ENCODE results near the gene EGR4. TPM values are rescaled to one million over a fixed set of nuclear protein-coding genes. Genes with fewer than 3 reads are reported as not detected.
A peak's percentile ranks its signal among the peaks of the same experiment; 100 is the strongest.

EGR4 gene
- total RNA-seq, 1 experiment from 2014 or later = 0.75 TPM

DNA sequence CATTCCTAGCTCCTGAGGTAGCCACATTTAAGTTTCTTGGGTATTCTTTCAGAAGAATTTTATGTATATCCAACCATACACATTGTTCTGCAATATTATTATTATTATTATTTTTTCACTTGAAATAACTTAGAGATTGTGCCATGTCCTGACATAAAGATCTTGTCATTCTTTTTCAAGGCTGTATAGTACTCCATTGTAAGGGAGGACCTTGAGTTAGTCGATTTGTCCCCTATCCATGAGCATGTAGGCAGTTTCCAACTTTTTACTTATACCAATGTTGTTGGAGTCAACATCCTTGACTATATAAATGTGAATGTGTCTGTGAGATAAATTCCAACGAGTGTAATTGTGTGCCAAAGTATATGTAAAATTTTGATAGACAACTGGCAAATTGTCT, 891 bp upstream of the EGR4 start:
- Histone ChIP-seq H3K4me3 (ENCODE audit: low read length) (no peak overlapping the region), H3K9me2 (replicated peaks; ENCODE audit: insufficient read depth, low read length) (no peaks in the 10 kb centered on the region), H3K79me2 (ENCODE audit: low read length) (no peaks in the 10 kb centered on the region), H3K4me1 (ENCODE audit: low read length) (peaks cover 8% of the 10 kb centered on the region), H3K27me3 (ENCODE audit: low read length) (no peaks in the 10 kb centered on the region), H3K9me3 (ENCODE audit: low read length) (no peaks in the 10 kb centered on the region), H4K20me1 (ENCODE audit: insufficient read depth, low read depth, low read length) (no peaks in the 10 kb centered on the region), H2AFZ (ENCODE audit: low read length) (no peak overlapping the region), H3K36me3 (ENCODE audit: insufficient read depth, low read length) (no peaks in the 10 kb centered on the region), H3K9ac (ENCODE audit: low read length) (no peak overlapping the region; the same call in 1 of the 2 replicates), H3K4me2 (ENCODE audit: low read depth, low read length, poor library complexity, severe bottlenecking) (peak overlapping the region; percentile 78), H3K27ac (ENCODE audit: low read length) (no peak overlapping the region)
- no peak for DNase-seq

DNA sequence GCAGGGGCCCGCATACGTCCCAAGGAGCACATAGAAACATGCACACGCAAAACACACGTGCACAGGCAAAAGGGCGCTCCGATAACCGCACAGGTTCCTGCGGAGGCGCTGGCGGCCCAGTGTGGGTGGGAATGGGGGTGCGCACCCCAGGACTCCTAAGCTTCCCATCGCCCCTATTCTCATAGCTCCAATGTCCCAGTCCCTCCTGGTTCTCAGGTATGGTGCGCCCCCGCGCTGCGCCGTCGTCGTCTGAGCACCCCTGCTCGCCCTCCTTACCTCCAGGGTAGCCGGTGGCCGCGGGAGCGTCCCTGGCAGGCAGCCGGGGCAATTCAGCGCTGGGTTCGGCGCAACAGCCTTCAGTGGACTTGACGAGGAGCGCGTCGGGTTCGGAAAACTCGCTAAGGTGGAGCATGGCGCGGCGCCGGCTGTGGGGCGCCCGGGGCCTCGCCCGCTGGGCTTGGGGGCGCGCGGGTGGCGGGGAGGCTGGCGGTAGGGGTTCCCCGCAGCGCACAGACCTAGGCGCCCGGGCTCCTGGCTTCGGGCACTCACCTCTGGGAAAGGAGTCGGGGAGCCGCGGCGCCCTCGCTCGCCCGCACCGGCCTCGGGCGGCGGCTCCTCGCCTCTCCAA, 328 bp downstream of the EGR4 start:
- DNase-seq = no peak
- Histone ChIP-seq H3K79me2 (ENCODE audit: low read length) (no peaks in the 10 kb centered on the region), H3K9ac (ENCODE audit: low read length) (peak overlapping the region; percentile 68), H4K20me1 (ENCODE audit: insufficient read depth, low read depth, low read length) (no peaks in the 10 kb centered on the region), H2AFZ (ENCODE audit: low read length) (no peak overlapping the region; the same call in 1 of the 2 replicates), H3K9me3 (ENCODE audit: low read length) (no peaks in the 10 kb centered on the region), H3K27me3 (ENCODE audit: low read length) (no peaks in the 10 kb centered on the region; the same call in 1 of the 2 replicates), H3K4me3 (ENCODE audit: low read length) (peak overlapping the region; percentile 67), H3K4me2 (ENCODE audit: low read depth, low read length, poor library complexity, severe bottlenecking) (peak overlapping the region; percentile 78), H3K9me2 (replicated peaks; ENCODE audit: insufficient read depth, low read length) (no peaks in the 10 kb centered on the region), H3K27ac (ENCODE audit: low read length) (no peak overlapping the region), H3K4me1 (ENCODE audit: low read length) (peaks cover 8% of the 10 kb centered on the region), H3K36me3 (ENCODE audit: insufficient read depth, low read length) (no peaks in the 10 kb centered on the region)

DNA sequence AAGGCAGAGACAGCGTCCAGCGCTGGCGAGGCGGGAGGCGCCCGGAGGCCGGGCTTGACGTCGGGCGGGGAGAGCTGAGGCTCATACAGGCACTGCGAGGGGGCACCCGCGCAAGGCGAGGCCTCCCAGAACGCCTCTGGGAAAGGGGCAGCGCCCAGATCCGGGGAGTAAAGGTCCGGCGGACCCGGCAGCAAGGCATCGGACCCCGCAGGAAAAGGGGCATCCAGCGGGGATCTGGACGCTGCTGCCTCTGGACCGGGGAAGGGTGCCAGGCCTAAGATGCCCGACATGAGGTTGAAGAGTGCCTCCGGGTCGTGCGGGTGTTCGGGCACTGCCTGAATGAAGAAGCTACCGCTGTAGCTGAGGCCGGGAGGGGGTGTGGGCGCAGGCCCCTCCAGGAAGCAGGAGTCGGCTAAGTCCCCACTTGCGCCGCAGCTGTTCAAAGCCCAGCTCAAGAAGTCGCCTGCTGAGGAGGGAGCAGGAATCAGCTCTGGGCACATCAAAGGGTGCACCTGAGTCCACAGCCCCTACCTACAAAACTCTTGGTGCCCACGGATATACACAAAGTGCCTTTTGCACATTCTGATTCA, 937 bp downstream of the EGR4 start:
- H3K36me3 ChIP-seq (ENCODE audit: insufficient read depth, low read length) = no peaks in the 10 kb centered on the region
- no peak overlapping the region for H2AFZ ChIP-seq (ENCODE audit: low read length)
- H3K27ac ChIP-seq (ENCODE audit: low read length) = no peak overlapping the region
- H3K9ac ChIP-seq (ENCODE audit: low read length) = no peak overlapping the region
- DNase-seq = no peak
- no peak overlapping the region for H3K4me3 ChIP-seq (ENCODE audit: low read length)
- no peaks in the 10 kb centered on the region for H3K9me2 ChIP-seq (replicated peaks; ENCODE audit: insufficient read depth, low read length)
- H3K4me2 ChIP-seq (ENCODE audit: low read depth, low read length, poor library complexity, severe bottlenecking) = no peak overlapping the region
- peaks cover 8% of the 10 kb centered on the region for H3K4me1 ChIP-seq (ENCODE audit: low read length)
- H3K9me3 ChIP-seq (ENCODE audit: low read length) = no peaks in the 10 kb centered on the region
- no peaks in the 10 kb centered on the region; the same call in 1 of the 2 replicates for H3K27me3 ChIP-seq (ENCODE audit: low read length)
- H3K79me2 ChIP-seq (ENCODE audit: low read length) = no peaks in the 10 kb centered on the region
- H4K20me1 ChIP-seq (ENCODE audit: insufficient read depth, low read depth, low read length) = no peaks in the 10 kb centered on the region

DNA sequence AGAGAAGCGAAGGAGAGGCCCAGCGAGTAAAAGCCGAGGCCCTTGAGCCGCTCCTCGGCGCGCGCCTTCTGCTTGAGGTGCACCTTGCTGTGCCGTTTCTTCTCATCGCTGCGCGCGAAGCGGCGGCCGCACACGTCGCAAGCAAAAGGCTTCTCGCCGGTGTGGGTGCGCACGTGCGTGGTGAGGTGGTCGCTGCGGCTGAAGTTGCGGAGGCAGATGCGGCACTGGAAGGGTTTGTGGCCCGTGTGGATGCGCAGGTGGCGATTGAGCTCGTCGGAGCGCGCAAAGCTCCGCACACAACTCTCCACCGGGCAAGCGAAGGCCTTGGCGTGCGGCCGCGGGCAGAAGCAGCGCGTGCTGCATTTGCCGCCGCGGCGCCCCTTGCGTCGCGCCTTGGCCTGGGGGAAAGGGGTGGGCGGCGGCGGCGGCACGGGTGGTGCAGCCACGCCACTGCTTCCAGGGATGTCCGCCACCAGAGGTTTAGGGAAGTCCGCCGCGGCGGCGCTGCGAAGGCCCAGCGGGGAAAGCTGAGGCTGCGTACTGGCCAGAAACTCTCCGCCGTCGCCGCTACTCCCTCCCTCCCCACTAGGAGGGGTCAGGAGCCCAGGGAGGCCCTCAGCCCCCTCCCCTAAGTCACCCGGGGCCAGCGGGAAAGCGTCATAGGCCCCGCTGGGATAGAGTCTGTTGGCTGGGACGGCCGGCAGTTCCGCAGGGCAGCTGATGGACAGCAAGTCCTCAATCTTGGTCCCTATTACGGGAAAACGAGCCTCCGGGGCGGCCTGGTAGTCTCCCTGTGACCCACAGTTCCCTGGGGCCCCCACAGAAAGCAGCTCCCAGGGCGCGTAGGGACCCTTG, 1.7 kb downstream of the EGR4 start:
- Histone ChIP-seq H3K9ac (ENCODE audit: low read length) (no peak overlapping the region), H3K36me3 (ENCODE audit: insufficient read depth, low read length) (no peaks in the 10 kb centered on the region), H3K4me2 (ENCODE audit: low read depth, low read length, poor library complexity, severe bottlenecking) (no peak overlapping the region), H4K20me1 (ENCODE audit: insufficient read depth, low read depth, low read length) (no peaks in the 10 kb centered on the region), H2AFZ (ENCODE audit: low read length) (no peak overlapping the region), H3K79me2 (ENCODE audit: low read length) (no peaks in the 10 kb centered on the region), H3K4me3 (ENCODE audit: low read length) (no peak overlapping the region), H3K9me2 (replicated peaks; ENCODE audit: insufficient read depth, low read length) (no peaks in the 10 kb centered on the region), H3K4me1 (ENCODE audit: low read length) (peaks cover 8% of the 10 kb centered on the region), H3K9me3 (ENCODE audit: low read length) (no peaks in the 10 kb centered on the region), H3K27ac (ENCODE audit: low read length) (no peak overlapping the region), H3K27me3 (ENCODE audit: low read length) (no peaks in the 10 kb centered on the region; the same call in 1 of the 2 replicates)
- no peak for DNase-seq

DNA sequence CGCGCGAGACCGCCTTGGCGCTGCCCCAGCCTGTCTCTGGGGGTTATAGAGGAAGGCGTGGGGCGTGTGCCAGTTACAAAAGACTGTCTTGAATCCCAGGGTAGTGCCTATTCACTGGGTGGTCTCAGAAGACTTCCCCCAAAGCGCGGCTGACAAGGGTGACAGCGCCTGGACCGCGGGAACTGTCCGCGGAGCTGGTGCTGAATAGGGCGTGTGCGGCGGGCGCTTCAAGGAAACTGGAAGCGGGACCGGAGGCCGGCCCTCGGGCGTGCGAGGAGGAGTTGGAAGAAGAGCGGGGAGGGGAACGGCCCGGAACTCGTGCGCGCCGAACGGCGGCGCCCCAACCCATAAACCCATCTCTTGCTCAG, 2.3 kb downstream of the EGR4 start:
- H3K79me2 ChIP-seq (ENCODE audit: low read length) = no peaks in the 10 kb centered on the region
- H3K4me2 ChIP-seq (ENCODE audit: low read depth, low read length, poor library complexity, severe bottlenecking) = no peak overlapping the region
- no peaks in the 10 kb centered on the region for H3K36me3 ChIP-seq (ENCODE audit: insufficient read depth, low read length)
- H3K4me1 ChIP-seq (ENCODE audit: low read length) = peaks cover 8% of the 10 kb centered on the region
- no peaks in the 10 kb centered on the region for H4K20me1 ChIP-seq (ENCODE audit: insufficient read depth, low read depth, low read length)
- H2AFZ ChIP-seq (ENCODE audit: low read length) = no peak overlapping the region
- H3K27me3 ChIP-seq (ENCODE audit: low read length) = no peaks in the 10 kb centered on the region; the same call in 1 of the 2 replicates
- peak; percentile 55 for DNase-seq
- H3K4me3 ChIP-seq (ENCODE audit: low read length) = no peak overlapping the region
- H3K9me3 ChIP-seq (ENCODE audit: low read length) = no peaks in the 10 kb centered on the region
- no peak overlapping the region for H3K9ac ChIP-seq (ENCODE audit: low read length)
- no peak overlapping the region for H3K27ac ChIP-seq (ENCODE audit: low read length)
- no peaks in the 10 kb centered on the region for H3K9me2 ChIP-seq (replicated peaks; ENCODE audit: insufficient read depth, low read length)

DNA sequence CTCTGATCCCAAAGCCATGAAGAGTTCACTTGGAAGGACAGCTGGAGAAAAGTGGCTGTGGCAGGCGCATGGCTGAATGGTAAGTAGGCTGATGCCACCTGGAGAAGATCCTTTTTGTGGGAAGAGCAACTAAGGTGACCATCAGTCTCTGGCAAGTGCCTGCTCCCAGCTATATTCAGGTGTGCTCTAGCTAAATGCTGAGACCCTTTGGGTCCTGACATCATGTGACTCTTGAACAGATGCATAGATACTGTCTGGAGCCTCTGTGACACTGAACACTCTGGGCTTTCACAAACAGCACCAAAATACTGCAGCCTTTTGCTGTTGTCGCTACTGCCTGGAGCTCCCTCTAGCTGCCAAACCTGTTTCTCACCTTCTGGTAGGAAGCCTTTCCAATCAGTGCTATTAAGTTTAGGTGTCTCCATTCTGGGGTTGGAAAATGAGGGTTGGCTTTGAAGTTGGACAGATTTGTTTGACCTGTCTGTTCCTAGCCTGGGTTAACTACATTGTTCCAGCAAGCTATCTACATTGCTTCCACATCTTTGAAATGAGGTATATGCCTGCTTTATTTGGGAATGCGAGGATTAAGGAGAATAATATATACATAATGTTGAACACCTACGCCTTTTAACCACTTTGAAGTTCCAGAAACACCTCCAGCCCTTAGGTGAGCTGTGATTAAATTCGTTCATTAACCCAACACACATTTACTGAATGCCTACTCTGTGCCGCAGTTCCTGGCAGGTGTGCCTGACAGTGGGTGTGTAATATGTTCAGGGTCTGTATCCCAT, 3.1 kb downstream of the EGR4 start:
- peak; percentile 93 for DNase-seq
- no peaks in the 10 kb centered on the region; the same call in 1 of the 2 replicates for H3K27me3 ChIP-seq (ENCODE audit: low read length)

DNA sequence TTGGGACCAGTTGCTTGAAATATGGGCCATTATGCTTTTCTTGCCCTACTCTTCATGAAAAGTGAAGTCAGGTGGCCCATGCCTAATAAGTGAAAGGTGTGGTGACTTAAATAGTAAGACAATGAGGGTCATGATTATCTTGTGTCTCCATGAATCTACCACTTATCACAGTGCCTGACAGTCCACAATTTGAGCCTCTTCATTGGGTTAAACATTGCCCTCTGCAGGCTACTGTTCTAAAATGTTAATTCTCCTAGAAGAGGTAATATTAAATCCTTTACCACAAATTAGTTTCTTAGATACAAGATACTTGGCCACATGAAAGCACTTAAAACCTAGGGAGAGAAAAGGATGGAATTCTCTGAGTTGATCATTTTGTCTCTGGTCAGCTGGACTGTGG, 4.0 kb downstream of the EGR4 start:
- H3K27ac ChIP-seq (ENCODE audit: low read length) = no peak overlapping the region
- no peak overlapping the region for H3K4me3 ChIP-seq (ENCODE audit: low read length)
- H3K79me2 ChIP-seq (ENCODE audit: low read length) = peaks cover 2% of the 10 kb centered on the region; the same call in 1 of the 2 replicates
- H3K9ac ChIP-seq (ENCODE audit: low read length) = no peak overlapping the region
- H3K4me1 ChIP-seq (ENCODE audit: low read length) = peaks cover 22% of the 10 kb centered on the region
- H4K20me1 ChIP-seq (ENCODE audit: insufficient read depth, low read depth, low read length) = no peaks in the 10 kb centered on the region
- no peak overlapping the region for H3K4me2 ChIP-seq (ENCODE audit: low read depth, low read length, poor library complexity, severe bottlenecking)
- H2AFZ ChIP-seq (ENCODE audit: low read length) = no peak overlapping the region
- no peaks in the 10 kb centered on the region for H3K9me3 ChIP-seq (ENCODE audit: low read length)
- no peaks in the 10 kb centered on the region for H3K9me2 ChIP-seq (replicated peaks; ENCODE audit: insufficient read depth, low read length)
- no peaks in the 10 kb centered on the region for H3K36me3 ChIP-seq (ENCODE audit: insufficient read depth, low read length)
- peak; percentile 74 for DNase-seq
- H3K27me3 ChIP-seq (ENCODE audit: low read length) = no peaks in the 10 kb centered on the region; the same call in 1 of the 2 replicates

More for the DNA sequence above, 3.1 kb downstream of the EGR4 start:
- Histone ChIP-seq H3K4me1 (ENCODE audit: low read length) (peaks cover 17% of the 10 kb centered on the region), H3K4me2 (ENCODE audit: low read depth, low read length, poor library complexity, severe bottlenecking) (no peak overlapping the region), H3K27ac (ENCODE audit: low read length) (no peak overlapping the region), H3K4me3 (ENCODE audit: low read length) (no peak overlapping the region), H3K9me2 (replicated peaks; ENCODE audit: insufficient read depth, low read length) (no peaks in the 10 kb centered on the region), H4K20me1 (ENCODE audit: insufficient read depth, low read depth, low read length) (no peaks in the 10 kb centered on the region), H3K9ac (ENCODE audit: low read length) (no peak overlapping the region), H3K36me3 (ENCODE audit: insufficient read depth, low read length) (no peaks in the 10 kb centered on the region), H3K9me3 (ENCODE audit: low read length) (no peaks in the 10 kb centered on the region), H3K79me2 (ENCODE audit: low read length) (no peaks in the 10 kb centered on the region), H2AFZ (ENCODE audit: low read length) (no peak overlapping the region)

Measured in Karpas-422 (cell line).